CD4-positive, CD25-positive, alpha-beta regulatory T cell (primary cell): ENCODE measurements around the gene CPT1C. TPM values are rescaled to one million over a fixed set of nuclear protein-coding genes. Genes with fewer than 3 reads are reported as not detected.

ENCODE experiments used
- ATAC-seq, 2 donors: fragments of 150-1000 bp; cut with Tn5 transposase; one replicate each; pipeline ENCODE4 v1.10.0; 2021; ENCODE audit warnings: low read depth in 2 of 2, moderate number of reproducible peaks in 2 of 2, moderate library complexity in 1 of 2
- DNase-seq, 3 donors: peaks; one replicate each; pipeline versions ENCODE4 v3.0.0 to v3.0.0-alpha.2; 2012 to 2022; ENCODE audit warnings: mixed read lengths in 1 of 3
- H3K27ac ChIP-seq: one replicate; pipeline ENCODE4 v1.7.0; 2013; ENCODE audit warnings: mild to moderate bottlenecking, low read length; ENCODE audit not compliant: insufficient read depth, poor library complexity, severe bottlenecking
- H3K27me3 ChIP-seq: one replicate; pipeline ENCODE4 v1.7.0; 2013; ENCODE audit warnings: low read length; ENCODE audit not compliant: control insufficient read depth, insufficient read depth
- H3K36me3 ChIP-seq: one replicate; pipeline ENCODE4 v1.7.0; 2013; ENCODE audit warnings: mild to moderate bottlenecking, low read length, moderate library complexity; ENCODE audit not compliant: control insufficient read depth, insufficient read depth
- H3K4me1 ChIP-seq: 2 replicates; pipeline ENCODE4 v1.7.0; 2013; ENCODE audit warnings: mild to moderate bottlenecking, low read length; ENCODE audit not compliant: insufficient read depth, control insufficient read depth, poor library complexity, severe bottlenecking
- H3K4me3 ChIP-seq: one replicate; pipeline ENCODE4 v1.7.0; 2013; ENCODE audit warnings: low read depth, mild to moderate bottlenecking, low read length, moderate library complexity
- H3K9me3 ChIP-seq, 2 experiments: 1 replicate in 1 of 2; 2 replicates in 1 of 2; pipeline ENCODE4 v1.7.0; 2013; ENCODE audit warnings: low read length in 2 of 2, mild to moderate bottlenecking in 1 of 2, moderate library complexity in 1 of 2; ENCODE audit not compliant: control insufficient read depth in 2 of 2
- H3K27ac Mint-ChIP-seq, 3 donors: one replicate each; pipeline ENCODE4 v1.8.0; 2020 to 2022; ENCODE audit warnings: mild to moderate bottlenecking in 3 of 3, mixed read lengths in 3 of 3, moderate library complexity in 2 of 3
- H3K27me3 Mint-ChIP-seq: one replicate; pipeline ENCODE4 v1.8.0; 2022; ENCODE audit warnings: mild to moderate bottlenecking, mixed read lengths
- H3K36me3 Mint-ChIP-seq: one replicate; pipeline ENCODE4 v1.8.0; 2020; ENCODE audit warnings: mixed read lengths
- H3K4me1 Mint-ChIP-seq, 4 donors: one replicate each; pipeline ENCODE4 v1.8.0; 2020 to 2022; ENCODE audit warnings: mixed read lengths in 4 of 4, mild to moderate bottlenecking in 1 of 4
- H3K4me3 Mint-ChIP-seq, 4 donors: one replicate each; pipeline ENCODE4 v1.8.0; 2020 to 2022; ENCODE audit warnings: mild to moderate bottlenecking in 4 of 4, mixed read lengths in 4 of 4, moderate library complexity in 3 of 4
- H3K9me3 Mint-ChIP-seq, 7 donors: one replicate each; pipeline ENCODE4 v1.8.0; 2020 to 2022; ENCODE audit warnings: mixed read lengths in 7 of 7, mild to moderate bottlenecking in 3 of 7, moderate library complexity in 2 of 7
- polyA plus RNA-seq, 4 donors: library from polyadenylated mRNA; unstranded; fragments of 300-500 nt; fragmentation: Illumina TruSeq; gene quantifications; one replicate each; pipeline ENCODE4 v1.2.3, GENCODE V29; 2021
- total RNA-seq: library from RNA; stranded (reverse); gene quantifications from one replicate; pipeline ENCODE4 v1.2.3, GENCODE V29; 2022

The CPT1C gene
- total and polyA plus RNA-seq, 5 donors from 2014 or later = 0.41 to 0.84 (median 0.60) TPM; not detected in 1

GRCh38 chr19:49656456-49657109, 34.3 kb upstream of the CPT1C start:
- Mint-ChIP-seq H3K27me3 (no peaks in the 10 kb centered on the region), H3K36me3 (peaks cover 16% of the 10 kb centered on the region), H3K4me3 (no peak overlapping the region), H3K27ac (peak overlapping the region in 1 of 3 donors; percentile 12), H3K4me1 (peaks cover 0 to 22% (median 0%) of the 10 kb centered on the region in 4 donors), H3K9me3 (peaks cover 0 to 2% (median 0%) of the 10 kb centered on the region in 7 donors)
- Histone ChIP-seq H3K9me3 (no peaks in the 10 kb centered on the region), H3K4me3 (no peak overlapping the region), H3K27ac (no peak overlapping the region), H3K4me1 (no peaks in the 10 kb centered on the region), H3K36me3 (peaks cover 50% of the 10 kb centered on the region), H3K27me3 (no peaks in the 10 kb centered on the region)
- no peak for DNase-seq
- no peak for ATAC-seq

GRCh38 chr19:49657493-49658138, 33.3 kb upstream of the CPT1C start:
- H3K36me3 Mint-ChIP-seq = peaks cover 16% of the 10 kb centered on the region
- H3K27ac Mint-ChIP-seq = peak overlapping the region in 1 of 3 donors; percentile 48
- no peaks in the 10 kb centered on the region for H3K27me3 Mint-ChIP-seq
- H3K4me3 ChIP-seq = no peak overlapping the region
- H3K36me3 ChIP-seq = peaks cover 56% of the 10 kb centered on the region
- H3K4me3 Mint-ChIP-seq = peak overlapping the region in 1 of 4 donors; percentile 83
- H3K4me1 ChIP-seq = peaks cover 6% of the 10 kb centered on the region
- no peak for ATAC-seq
- no peaks in the 10 kb centered on the region for H3K27me3 ChIP-seq
- H3K9me3 ChIP-seq = no peaks in the 10 kb centered on the region
- no peak overlapping the region for H3K27ac ChIP-seq
- H3K9me3 Mint-ChIP-seq = peaks cover 0 to 2% (median 0%) of the 10 kb centered on the region in 7 donors
- no peak for DNase-seq
- H3K4me1 Mint-ChIP-seq = peaks cover 0 to 28% (median 0%) of the 10 kb centered on the region in 4 donors

GRCh38 chr19:49658139-49658517, 32.8 kb upstream of the CPT1C start:
- Mint-ChIP-seq H3K36me3 (peaks cover 13% of the 10 kb centered on the region), H3K9me3 (peaks cover 0 to 2% (median 0%) of the 10 kb centered on the region in 7 donors), H3K27ac (no peak overlapping the region), H3K4me1 (peaks cover 0 to 33% (median 0%) of the 10 kb centered on the region in 4 donors), H3K27me3 (no peaks in the 10 kb centered on the region), H3K4me3 (peak overlapping the region in 1 of 4 donors; percentile 83)
- Histone ChIP-seq H3K4me1 (peaks cover 11% of the 10 kb centered on the region), H3K9me3 (no peaks in the 10 kb centered on the region), H3K27ac (no peak overlapping the region), H3K27me3 (no peaks in the 10 kb centered on the region), H3K4me3 (no peak overlapping the region), H3K36me3 (peaks cover 55% of the 10 kb centered on the region)
- ATAC-seq = no peak
- DNase-seq = no peak

GRCh38 chr19:49658566-49659442, 32.1 kb upstream of the CPT1C start:
- H3K27ac Mint-ChIP-seq = no peak overlapping the region
- H3K4me1 ChIP-seq = peaks cover 18% of the 10 kb centered on the region
- H3K27me3 Mint-ChIP-seq = no peaks in the 10 kb centered on the region
- peaks cover 55% of the 10 kb centered on the region for H3K36me3 ChIP-seq
- no peak overlapping the region for H3K27ac ChIP-seq
- DNase-seq (no peak), ATAC-seq (no peak)
- H3K4me1 Mint-ChIP-seq = peaks cover 0 to 40% (median 2%) of the 10 kb centered on the region in 4 donors
- H3K27me3 ChIP-seq = no peaks in the 10 kb centered on the region
- H3K4me3 ChIP-seq = no peak overlapping the region
- H3K36me3 Mint-ChIP-seq = peaks cover 13% of the 10 kb centered on the region
- no peaks in the 10 kb centered on the region for H3K9me3 ChIP-seq
- H3K4me3 Mint-ChIP-seq = no peak overlapping the region
- no peaks in the 10 kb centered on the region for H3K9me3 Mint-ChIP-seq

GRCh38 chr19:49660338-49660961, 30.5 kb upstream of the CPT1C start:
- Histone ChIP-seq H3K36me3 (peaks cover 47% of the 10 kb centered on the region), H3K27me3 (no peaks in the 10 kb centered on the region), H3K4me3 (no peak overlapping the region), H3K4me1 (peaks cover 26% of the 10 kb centered on the region), H3K9me3 (no peaks in the 10 kb centered on the region), H3K27ac (no peak overlapping the region)
- Mint-ChIP-seq H3K27me3 (peaks cover 2% of the 10 kb centered on the region), H3K27ac (no peak overlapping the region), H3K4me1 (peaks cover 0 to 51% (median 10%) of the 10 kb centered on the region in 4 donors), H3K36me3 (peaks cover 14% of the 10 kb centered on the region), H3K9me3 (no peaks in the 10 kb centered on the region), H3K4me3 (peak overlapping the region in 2 of 4 donors; percentile 7 to 61)
- ATAC-seq (no peak), DNase-seq (no peak)

GRCh38 chr19:49662011-49662410, 28.9 kb upstream of the CPT1C start:
- Histone ChIP-seq H3K9me3 (no peaks in the 10 kb centered on the region), H3K27ac (peak overlapping the region; percentile 87), H3K4me3 (no peak overlapping the region), H3K4me1 (peaks cover 38% of the 10 kb centered on the region), H3K27me3 (no peaks in the 10 kb centered on the region), H3K36me3 (peaks cover 39% of the 10 kb centered on the region)
- ATAC-seq = no peak
- Mint-ChIP-seq H3K27me3 (peaks cover 6% of the 10 kb centered on the region), H3K9me3 (no peaks in the 10 kb centered on the region), H3K27ac (peak overlapping the region in 2 of 3 donors; percentile 36 to 63), H3K4me1 (peaks cover 0 to 62% (median 19%) of the 10 kb centered on the region in 4 donors), H3K36me3 (peaks cover 8% of the 10 kb centered on the region), H3K4me3 (peak overlapping the region in 2 of 4 donors; percentile 13 to 22)
- no peak for DNase-seq

- H3K36me3 Mint-ChIP-seq = peaks cover 6% of the 10 kb centered on the region
- H3K27me3 ChIP-seq = no peaks in the 10 kb centered on the region
- peaks cover 6% of the 10 kb centered on the region for H3K27me3 Mint-ChIP-seq
- H3K9me3 ChIP-seq = no peaks in the 10 kb centered on the region
- H3K27ac ChIP-seq = peak overlapping the region; percentile 87
- H3K9me3 Mint-ChIP-seq = no peaks in the 10 kb centered on the region
- peaks cover 0 to 67% (median 21%) of the 10 kb centered on the region in 4 donors for H3K4me1 Mint-ChIP-seq
- peaks cover 38% of the 10 kb centered on the region for H3K4me1 ChIP-seq
- H3K27ac Mint-ChIP-seq = peak overlapping the region in 2 of 3 donors; percentile 98 to 99
- DNase-seq = no peak
- peak overlapping the region; percentile 83 for H3K4me3 ChIP-seq
- peaks cover 34% of the 10 kb centered on the region for H3K36me3 ChIP-seq
- ATAC-seq = no peak
- peak overlapping the region in 3 of 4 donors; percentile 98 to 100 (median 99) for H3K4me3 Mint-ChIP-seq
Observed at GRCh38 chr19:49663224-49663623, 27.7 kb upstream of the CPT1C start.
